SIG-M5 (cell line): ENCODE measurements around the gene TMEM120B.
"Not testable (repeated sequence)": the region's sequence is repeated elsewhere in the genome, so short reads cannot be mapped to it uniquely, and the experiment has no call there.

ENCODE experiments used
- DNase-seq: peaks from one replicate; lab custom pipeline; 2025; lab: John Stamatoyannopoulos, UW

The TMEM120B gene

GRCh38 chr12:121748218-121748570 lies 35.6 kb downstream of the TMEM120B start:
- DNase-seq = no peak

- no peak for DNase-seq
These were observed 36.2 kb downstream of the TMEM120B start for GRCh38 chr12:121748571-121749265.

- DNase-seq = no peak
These were observed 36.7 kb downstream of the TMEM120B start for GRCh38 chr12:121749267-121749666.

- no peak for DNase-seq
These were observed 38.0 kb downstream of the TMEM120B start for GRCh38 chr12:121750507-121750955.

- no peak for DNase-seq
These were observed 38.5 kb downstream of the TMEM120B start for GRCh38 chr12:121751034-121751433.

- no peak for DNase-seq
These were observed 39.3 kb downstream of the TMEM120B start for GRCh38 chr12:121751749-121752351.

- DNase-seq = no peak
These were observed 41.3 kb downstream of the TMEM120B start for GRCh38 chr12:121753844-121754264.

GRCh38 chr12:121754836-121755235 lies 42.3 kb downstream of the TMEM120B start:
- no peak for DNase-seq

GRCh38 chr12:121755591-121755990 lies 43.0 kb downstream of the TMEM120B start:
- no peak for DNase-seq

GRCh38 chr12:121758536-121758935 lies 46.0 kb downstream of the TMEM120B start:
- not testable (repeated sequence) for DNase-seq

- no peak for DNase-seq
These were observed 49.7 kb downstream of the TMEM120B start for GRCh38 chr12:121762269-121762668.

- no peak for DNase-seq
These were observed 52.3 kb downstream of the TMEM120B start for GRCh38 chr12:121764808-121765207.

GRCh38 chr12:121765573-121765972 lies 53.0 kb downstream of the TMEM120B start:
- DNase-seq = no peak

GRCh38 chr12:121766290-121767039 lies 53.9 kb downstream of the TMEM120B start:
- DNase-seq = no peak

GRCh38 chr12:121767525-121768016 lies 55.0 kb downstream of the TMEM120B start:
- DNase-seq = no peak

GRCh38 chr12:121769297-121769830 lies 56.8 kb downstream of the TMEM120B start:
- DNase-seq = no peak

- no peak for DNase-seq
These were observed 57.3 kb downstream of the TMEM120B start for GRCh38 chr12:121769831-121770301.

GRCh38 chr12:121770388-121770787 lies 57.8 kb downstream of the TMEM120B start:
- no peak for DNase-seq

GRCh38 chr12:121770813-121771625 lies 58.5 kb downstream of the TMEM120B start:
- DNase-seq = no peak

- DNase-seq = no peak
These were observed 60.6 kb downstream of the TMEM120B start for GRCh38 chr12:121773011-121773777.

GRCh38 chr12:121774968-121775474 lies 62.5 kb downstream of the TMEM120B start:
- DNase-seq = no peak
